ENCODE results near the gene ARHGAP19. TPM values are rescaled to one million over a fixed set of nuclear protein-coding genes. Genes with fewer than 3 reads are reported as not detected.

Gene ARHGAP19
- total RNA-seq, 2 donors from 2014 or later, result 2.6 to 7.3 TPM

DNA sequence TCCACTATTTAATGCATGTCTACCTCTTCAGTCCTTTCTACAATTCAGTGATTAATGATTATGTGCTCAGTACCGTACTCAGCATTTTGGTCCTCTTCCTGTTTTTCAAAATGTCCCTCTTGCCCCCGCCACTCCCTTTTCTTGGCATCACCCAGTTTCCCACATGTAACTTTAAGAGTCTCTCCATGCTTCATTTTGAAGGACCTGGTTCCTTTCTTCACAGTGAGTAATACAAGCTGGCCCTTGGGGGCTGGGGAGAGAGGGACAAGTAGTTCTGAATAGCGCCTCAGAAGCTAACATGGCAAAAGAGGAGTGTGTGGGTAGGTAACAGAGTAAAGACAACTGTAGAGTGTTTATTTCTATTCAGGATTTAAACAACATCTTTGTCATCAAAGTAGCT is 72.1 kb downstream of the ARHGAP19 start:
- ATAC-seq (no peak), DNase-seq (no peak)
- intact Hi-C loops (cut with DNase I), result no loop called here
- Histone ChIP-seq H3K4me3 (no peak overlapping the region), H3K27ac (no peak overlapping the region), H3K9me3 (no peaks in the 10 kb centered on the region), H3K4me1 (no peaks in the 10 kb centered on the region), H3K36me3 (replicated peaks in 1 of 2; ENCODE audit: insufficient read depth in 1 of 2, low read depth in 2 of 2) (no peaks in the 10 kb centered on the region), H3K27me3 (no peaks in the 10 kb centered on the region)
- 90 to 95% methylated on average over 3 of the region's 3 CpGs for WGBS, 2 donors
- no peak for TF ChIP-seq POLR2A (IDR thresholded peaks at IDR 0.05)
- TF ChIP-seq, protein P1, sequence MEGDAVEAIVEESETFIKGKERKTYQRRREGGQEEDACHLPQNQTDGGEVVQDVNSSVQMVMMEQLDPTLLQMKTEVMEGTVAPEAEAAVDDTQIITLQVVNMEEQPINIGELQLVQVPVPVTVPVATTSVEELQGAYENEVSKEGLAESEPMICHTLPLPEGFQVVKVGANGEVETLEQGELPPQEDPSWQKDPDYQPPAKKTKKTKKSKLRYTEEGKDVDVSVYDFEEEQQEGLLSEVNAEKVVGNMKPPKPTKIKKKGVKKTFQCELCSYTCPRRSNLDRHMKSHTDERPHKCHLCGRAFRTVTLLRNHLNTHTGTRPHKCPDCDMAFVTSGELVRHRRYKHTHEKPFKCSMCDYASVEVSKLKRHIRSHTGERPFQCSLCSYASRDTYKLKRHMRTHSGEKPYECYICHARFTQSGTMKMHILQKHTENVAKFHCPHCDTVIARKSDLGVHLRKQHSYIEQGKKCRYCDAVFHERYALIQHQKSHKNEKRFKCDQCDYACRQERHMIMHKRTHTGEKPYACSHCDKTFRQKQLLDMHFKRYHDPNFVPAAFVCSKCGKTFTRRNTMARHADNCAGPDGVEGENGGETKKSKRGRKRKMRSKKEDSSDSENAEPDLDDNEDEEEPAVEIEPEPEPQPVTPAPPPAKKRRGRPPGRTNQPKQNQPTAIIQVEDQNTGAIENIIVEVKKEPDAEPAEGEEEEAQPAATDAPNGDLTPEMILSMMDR (IDR thresholded peaks at IDR 0.05), result no peak

- Histone ChIP-seq H3K9me3 (no peaks in the 10 kb centered on the region), H3K36me3 (replicated peaks in 1 of 2; ENCODE audit: insufficient read depth in 1 of 2, low read depth in 2 of 2) (no peaks in the 10 kb centered on the region), H3K27ac (no peak overlapping the region), H3K4me1 (no peaks in the 10 kb centered on the region), H3K27me3 (no peaks in the 10 kb centered on the region), H3K4me3 (no peak overlapping the region)
- intact Hi-C loops (cut with DNase I), result no loop called here
- DNase-seq (no peak), ATAC-seq (no peak)
- WGBS, 2 donors, result 65 to 69% methylated on average over 3 of the region's 3 CpGs
- TF ChIP-seq, protein P1 (IDR thresholded peaks at IDR 0.05), result no peak
- no peak for TF ChIP-seq POLR2A (IDR thresholded peaks at IDR 0.05)
Observed at GRCh38 chr10:97217299-97217698, 75.1 kb downstream of the ARHGAP19 start.

DNA sequence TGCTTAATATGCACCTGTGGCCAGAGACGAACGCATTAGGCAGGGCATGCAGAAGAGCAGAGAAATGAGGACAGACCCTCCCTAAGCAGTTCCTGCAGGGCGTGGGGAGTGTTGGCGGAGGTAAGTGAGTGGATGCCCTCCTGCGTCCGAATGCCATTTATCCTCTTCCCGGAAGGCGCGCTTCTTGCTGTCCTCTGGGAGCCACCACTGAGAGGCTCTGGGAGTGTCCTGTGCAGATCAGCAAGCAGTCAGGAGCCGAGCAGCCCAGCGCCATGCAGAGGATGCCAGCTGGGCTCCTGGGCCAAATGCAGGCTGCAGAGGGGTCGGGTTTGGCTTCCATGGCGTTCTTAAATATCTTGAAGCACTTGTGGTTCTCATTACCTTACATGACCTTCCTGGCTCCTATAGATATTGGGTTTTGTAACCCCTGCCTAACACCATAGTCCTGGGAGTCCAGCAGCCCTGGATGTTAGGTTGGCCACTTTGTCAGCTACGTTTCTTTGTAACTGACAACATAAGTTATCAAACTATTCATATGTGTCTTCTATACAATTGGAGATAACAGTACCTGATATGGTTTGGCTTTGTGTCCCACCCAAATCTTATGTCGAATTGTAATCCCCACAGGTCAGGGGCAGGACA is 76.7 kb downstream of the ARHGAP19 start:
- WGBS, 2 donors, result 76 to 89% methylated on average over 11 to 15 of the region's 15 CpGs
- intact Hi-C loops (cut with DNase I), result no loop called here
- Histone ChIP-seq H3K27me3 (no peaks in the 10 kb centered on the region), H3K36me3 (replicated peaks in 1 of 2; ENCODE audit: insufficient read depth in 1 of 2, low read depth in 2 of 2) (no peaks in the 10 kb centered on the region), H3K9me3 (no peaks in the 10 kb centered on the region), H3K27ac (no peak overlapping the region), H3K4me1 (no peaks in the 10 kb centered on the region), H3K4me3 (no peak overlapping the region)
- no peak for TF ChIP-seq POLR2A (IDR thresholded peaks at IDR 0.05)
- TF ChIP-seq, protein P1 (IDR thresholded peaks at IDR 0.05), result no peak
- no peak for ATAC-seq
- DNase-seq, result no peak

DNA sequence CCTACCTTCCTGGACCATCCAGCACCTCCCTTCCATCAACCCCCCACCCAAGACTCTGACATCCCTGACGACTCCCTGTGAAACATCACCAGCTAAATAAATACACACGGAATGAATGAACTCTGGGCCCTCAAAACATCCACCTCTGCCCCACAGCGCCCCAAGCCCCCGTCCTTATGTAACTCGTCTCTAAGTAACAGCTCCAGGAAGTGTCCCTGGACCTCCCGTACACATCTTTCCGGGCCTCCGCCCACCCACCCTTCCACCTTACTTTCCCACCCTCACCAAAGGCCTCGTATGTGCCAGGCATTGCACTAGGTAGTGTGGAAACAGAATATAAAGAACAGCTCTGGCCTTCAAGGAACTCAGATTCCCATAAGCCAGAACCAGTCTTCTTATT is 79.0 kb downstream of the ARHGAP19 start:
- Histone ChIP-seq H3K27ac (no peak overlapping the region), H3K4me3 (no peak overlapping the region), H3K4me1 (no peaks in the 10 kb centered on the region), H3K36me3 (replicated peaks in 1 of 2; ENCODE audit: insufficient read depth in 1 of 2, low read depth in 2 of 2) (no peaks in the 10 kb centered on the region), H3K27me3 (no peaks in the 10 kb centered on the region), H3K9me3 (no peaks in the 10 kb centered on the region)
- 62 to 69% methylated on average over 9 of the region's 9 CpGs for WGBS, 2 donors
- intact Hi-C loops (cut with DNase I), result no loop called here
- TF ChIP-seq, protein P1 (IDR thresholded peaks at IDR 0.05), result no peak
- no peak for TF ChIP-seq POLR2A (IDR thresholded peaks at IDR 0.05)
- DNase-seq (no peak), ATAC-seq (no peak)

DNA sequence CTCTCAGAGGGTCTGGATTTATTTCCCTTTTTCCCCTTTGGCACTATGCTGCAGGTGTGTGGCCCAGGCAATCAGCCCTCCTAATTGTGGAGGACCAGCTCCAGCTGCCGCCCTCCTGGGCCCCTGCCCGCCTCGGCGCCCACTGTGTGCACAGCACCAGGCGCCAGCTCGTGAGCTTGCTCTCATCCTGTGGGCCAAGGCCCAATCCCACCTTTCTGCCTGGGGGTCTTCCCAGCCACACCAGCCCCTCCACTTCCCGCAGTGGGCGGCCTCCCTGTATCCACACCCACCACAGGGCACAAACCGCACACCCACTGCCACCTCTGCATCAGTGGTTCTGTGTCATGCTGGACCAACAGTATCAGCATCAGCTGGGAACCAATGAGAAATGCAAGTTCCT is 81.2 kb downstream of the ARHGAP19 start:
- Histone ChIP-seq H3K27me3 (no peaks in the 10 kb centered on the region), H3K27ac (no peak overlapping the region), H3K4me1 (no peaks in the 10 kb centered on the region), H3K9me3 (no peaks in the 10 kb centered on the region), H3K4me3 (no peak overlapping the region), H3K36me3 (replicated peaks in 1 of 2; ENCODE audit: insufficient read depth in 1 of 2, low read depth in 2 of 2) (no peaks in the 10 kb centered on the region)
- intact Hi-C loops (cut with DNase I), result no loop called here
- DNase-seq, result no peak
- TF ChIP-seq POLR2A (IDR thresholded peaks at IDR 0.05), result no peak
- ATAC-seq, result no peak
- 49 to 77% methylated on average over 3 to 8 of the region's 9 CpGs for WGBS, 2 donors
